H9 (cell line): ENCODE results near the gene PXYLP1. TPM values are rescaled to one million over a fixed set of nuclear protein-coding genes. Genes with fewer than 3 reads are reported as not detected.

ENCODE experiments used
- DNase-seq: peaks from one replicate; pipeline ENCODE4 v3.0.0-alpha.2; 2017
- H2AFZ ChIP-seq: one replicate; pipeline ENCODE4 v1.6.1; 2013; ENCODE audit warnings: mild to moderate bottlenecking, low read length, control low read depth, moderate library complexity
- H2AK5ac ChIP-seq: 2 replicates; pipeline ENCODE4 v1.6.1; 2013; ENCODE audit warnings: low read length, control low read depth, mixed read lengths; ENCODE audit not compliant: insufficient read length
- H2BK120ac ChIP-seq: one replicate; pipeline ENCODE4 v1.6.1; 2013; ENCODE audit warnings: low read depth, mild to moderate bottlenecking, low read length, control low read depth, inconsistent platforms; ENCODE audit not compliant: poor library complexity, severe bottlenecking
- H2BK12ac ChIP-seq: 2 replicates; pipeline ENCODE4 v1.6.1; 2013; ENCODE audit warnings: low read length, control low read depth, mixed read lengths, low read depth; ENCODE audit not compliant: insufficient read length
- H2BK15ac ChIP-seq: 2 replicates; pipeline ENCODE4 v1.6.1; 2013; ENCODE audit warnings: low read depth, low read length, control low read depth
- H2BK20ac ChIP-seq: one replicate; pipeline ENCODE4 v1.6.1; 2013; ENCODE audit warnings: low read depth, mild to moderate bottlenecking, low read length, control low read depth, inconsistent platforms; ENCODE audit not compliant: poor library complexity, severe bottlenecking
- H2BK5ac ChIP-seq: 2 replicates; pipeline ENCODE4 v1.6.1; 2013; ENCODE audit warnings: low read length, control low read depth, mixed read lengths; ENCODE audit not compliant: insufficient read length
- H3K14ac ChIP-seq: 2 replicates; pipeline ENCODE4 v1.6.1; 2013; ENCODE audit warnings: low read length, control low read depth; ENCODE audit not compliant: insufficient read depth
- H3K18ac ChIP-seq: 2 replicates; pipeline ENCODE4 v1.6.1; 2013; ENCODE audit warnings: low read depth, mild to moderate bottlenecking, mixed read lengths, low read length, control low read depth; ENCODE audit not compliant: insufficient read length
- H3K23ac ChIP-seq: 2 replicates; pipeline ENCODE4 v1.6.1; 2013; ENCODE audit warnings: low read length, control low read depth, mixed read lengths, low read depth; ENCODE audit not compliant: insufficient read length
- H3K23me2 ChIP-seq: 2 replicates; pipeline ENCODE4 v1.6.1; 2013; ENCODE audit warnings: low read depth, mild to moderate bottlenecking, mixed read lengths, low read length, control low read depth; ENCODE audit not compliant: insufficient read length, poor library complexity, severe bottlenecking
- H3K27ac ChIP-seq: 2 replicates; pipeline ENCODE4 v1.5.1; 2013; ENCODE audit warnings: low read length, control low read depth, mixed read lengths, low read depth; ENCODE audit not compliant: insufficient read length
- H3K27me3 ChIP-seq: 2 replicates; pipeline ENCODE4 v1.6.1; 2013; ENCODE audit warnings: low read length, control low read depth, inconsistent platforms; ENCODE audit not compliant: insufficient read depth
- H3K4ac ChIP-seq: 2 replicates; pipeline ENCODE4 v1.6.1; 2013; ENCODE audit warnings: low read depth, mild to moderate bottlenecking, control low read depth, inconsistent platforms, low read length, moderate library complexity
- H3K4me1 ChIP-seq: 2 replicates; pipeline ENCODE4 v1.6.1; 2013; ENCODE audit warnings: low read length, control low read depth, inconsistent platforms; ENCODE audit not compliant: insufficient read depth
- H3K4me2 ChIP-seq: 2 replicates; pipeline ENCODE4 v1.6.1; 2013; ENCODE audit warnings: low read length, control low read depth, mixed read lengths; ENCODE audit not compliant: insufficient read length, insufficient read depth
- H3K56ac ChIP-seq: 2 replicates; pipeline ENCODE4 v1.6.1; 2013; ENCODE audit warnings: low read depth, mild to moderate bottlenecking, mixed read lengths, low read length, control low read depth; ENCODE audit not compliant: insufficient read length
- H3K79me1 ChIP-seq: 2 replicates; pipeline ENCODE4 v1.6.1; 2013; ENCODE audit warnings: low read depth, mild to moderate bottlenecking, moderate library complexity, low read length, control low read depth, inconsistent platforms; ENCODE audit not compliant: insufficient read depth, poor library complexity, severe bottlenecking
- H3K79me2 ChIP-seq: 2 replicates; pipeline ENCODE4 v1.6.1; 2013; ENCODE audit warnings: low read length, control low read depth, inconsistent platforms; ENCODE audit not compliant: insufficient read depth
- H3K9ac ChIP-seq: 2 replicates; pipeline ENCODE4 v1.6.1; 2013; ENCODE audit warnings: low read length, control low read depth, mixed read lengths; ENCODE audit not compliant: insufficient read length; ENCODE audit errors: extremely low read depth
- H3K9me3 ChIP-seq: one replicate; pipeline ENCODE4 v1.6.1; 2013; ENCODE audit warnings: low read depth, low read length, inconsistent platforms; ENCODE audit not compliant: control insufficient read depth
- H3T11ph ChIP-seq: one replicate; pipeline ENCODE4 v1.6.1; 2013; ENCODE audit warnings: mild to moderate bottlenecking, low read length, control low read depth, inconsistent platforms
- H4K20me1 ChIP-seq: one replicate; pipeline ENCODE4 v1.6.1; 2013; ENCODE audit not compliant: control insufficient read depth, insufficient read length, insufficient read depth
- H4K5ac ChIP-seq: 2 replicates; pipeline ENCODE4 v1.6.1; 2013; ENCODE audit warnings: low read depth, mild to moderate bottlenecking, mixed read lengths, low read length, control low read depth; ENCODE audit not compliant: insufficient read length
- H4K8ac ChIP-seq: replicated peaks from 2 replicates; pipeline ENCODE4 v1.6.1; 2013; ENCODE audit warnings: low read length, control low read depth, mixed read lengths, low read depth; ENCODE audit not compliant: insufficient read length
- H4K91ac ChIP-seq: 2 replicates; pipeline ENCODE4 v1.6.1; 2013; ENCODE audit warnings: low read depth, mild to moderate bottlenecking, moderate library complexity, mixed read lengths, low read length, control low read depth; ENCODE audit not compliant: insufficient read length
- H3K27ac Mint-ChIP-seq, 3 experiments: 2 replicates in 2 of 3; 3 replicates in 1 of 3; pipeline ENCODE4 v1.8.0; 2020 to 2021; ENCODE audit warnings: mixed read lengths in 3 of 3, mild to moderate bottlenecking in 1 of 3, moderate library complexity in 1 of 3
- H3K27me3 Mint-ChIP-seq: 2 replicates; pipeline ENCODE4 v1.8.0; 2021; ENCODE audit warnings: low read depth, mild to moderate bottlenecking, moderate library complexity, mixed read lengths
- H3K36me3 Mint-ChIP-seq, 3 experiments: 2 replicates in 2 of 3; 3 replicates in 1 of 3; pipeline ENCODE4 v1.8.0; 2020 to 2021; ENCODE audit warnings: low read depth in 3 of 3, mixed read lengths in 3 of 3; ENCODE audit not compliant: insufficient read depth in 1 of 3
- H3K4me1 Mint-ChIP-seq, 2 experiments: 2 replicates each; pipeline ENCODE4 v1.8.0; 2020; ENCODE audit warnings: mixed read lengths in 2 of 2
- H3K4me3 Mint-ChIP-seq, 2 experiments: 2 replicates in 1 of 2; 3 replicates in 1 of 2; pipeline ENCODE4 v1.8.0; 2020 to 2021; ENCODE audit warnings: mild to moderate bottlenecking in 2 of 2, mixed read lengths in 2 of 2, moderate library complexity in 1 of 2
- H3K9me3 Mint-ChIP-seq, 2 experiments: 2 replicates in 1 of 2; 3 replicates in 1 of 2; pipeline ENCODE4 v1.8.0; 2020; ENCODE audit warnings: mild to moderate bottlenecking in 2 of 2, mixed read lengths in 2 of 2, moderate library complexity in 1 of 2
- WGBS: extraction: QIAGEN DNeasy Blood & Tissue Kit; methylation state at CpG from one replicate; pipeline ENCODE4 v1.1.7; 2013; ENCODE audit warnings: missing lambda C conversion rate, low lambda C conversion rate, mixed read lengths; ENCODE audit not compliant: insufficient read length; ENCODE audit errors: extremely low coverage; 5-methylcytosine and 5-hydroxymethylcytosine counted together
- total RNA-seq: library from RNA; stranded (reverse); gene quantifications from 2 replicates; pipeline ENCODE4 v1.2.1, GENCODE V29; 2021
- TF ChIP-seq, protein P1 (sequence below): fragments of 200-600 bp; sonication (generic); conservative IDR thresholded peaks from 3 replicates; pipeline ENCODE4 v1.8.0; 2021; ENCODE audit warnings: antibody characterized with exemption, mild to moderate bottlenecking

Gene PXYLP1
- total RNA-seq, 1 experiment from 2014 or later, result 17.9 TPM

DNA sequence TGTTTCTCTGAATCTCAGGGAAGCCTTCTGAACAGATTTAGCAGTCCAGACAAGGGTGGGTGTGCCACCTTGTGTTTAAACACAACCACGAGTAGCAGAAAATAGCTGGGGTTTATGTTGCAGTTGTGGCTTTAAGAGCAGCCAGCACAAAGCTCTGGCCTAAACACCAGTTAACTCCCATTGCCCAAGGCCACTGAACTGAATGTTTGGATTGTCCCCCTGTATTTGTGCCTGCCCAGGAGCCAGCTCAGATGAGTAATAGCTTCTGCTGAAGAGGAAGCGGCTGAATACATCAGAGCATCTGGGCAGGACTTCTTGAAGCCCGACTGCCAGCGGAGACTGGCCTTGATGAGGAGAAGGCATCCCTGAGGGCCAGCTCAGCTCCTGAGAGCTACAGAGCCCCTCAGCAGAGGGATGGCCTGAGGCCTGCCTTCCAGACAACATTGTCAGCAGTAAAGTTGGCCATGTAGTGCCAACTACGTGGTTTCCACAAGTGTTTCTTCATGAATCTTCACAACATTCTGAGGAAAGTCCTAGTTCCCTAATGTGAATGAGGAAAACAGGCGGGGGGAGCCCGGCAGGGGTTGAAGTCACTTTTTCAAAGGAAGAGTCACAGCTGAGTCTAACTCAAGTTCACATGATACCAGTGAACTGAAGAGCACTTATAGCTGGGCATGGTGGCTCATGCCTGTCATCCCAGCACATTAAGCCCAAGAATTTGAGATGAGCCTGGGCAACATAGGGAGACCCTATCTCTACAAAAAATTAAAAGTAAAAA, 70.9 kb downstream of the PXYLP1 start:
- WGBS, result no CpG with 5 or more reads among the region's 7 CpGs
- no peak overlapping the region for H3K4me2 ChIP-seq
- no peaks in the 10 kb centered on the region for H3K23me2 ChIP-seq
- Mint-ChIP-seq H3K4me3 (no peak overlapping the region), H3K4me1 (peaks cover 0 to 5% of the 10 kb centered on the region in 2 experiments; a peak in 1 of 4 replicates), H3K27me3 (peaks cover 11% of the 10 kb centered on the region), H3K9me3 (peaks cover 4 to 6% of the 10 kb centered on the region in 2 experiments), H3K27ac (no peak overlapping the region), H3K36me3 (peaks cover 4 to 7% (median 6%) of the 10 kb centered on the region in 3 experiments)
- no peaks in the 10 kb centered on the region for H3K4me1 ChIP-seq
- H2BK20ac ChIP-seq, result no peak overlapping the region
- H4K5ac ChIP-seq, result no peak overlapping the region
- no peak overlapping the region for H3K23ac ChIP-seq
- no peak overlapping the region for H2BK5ac ChIP-seq
- no peak for DNase-seq
- no peak overlapping the region for H2AFZ ChIP-seq
- TF ChIP-seq, protein P1, sequence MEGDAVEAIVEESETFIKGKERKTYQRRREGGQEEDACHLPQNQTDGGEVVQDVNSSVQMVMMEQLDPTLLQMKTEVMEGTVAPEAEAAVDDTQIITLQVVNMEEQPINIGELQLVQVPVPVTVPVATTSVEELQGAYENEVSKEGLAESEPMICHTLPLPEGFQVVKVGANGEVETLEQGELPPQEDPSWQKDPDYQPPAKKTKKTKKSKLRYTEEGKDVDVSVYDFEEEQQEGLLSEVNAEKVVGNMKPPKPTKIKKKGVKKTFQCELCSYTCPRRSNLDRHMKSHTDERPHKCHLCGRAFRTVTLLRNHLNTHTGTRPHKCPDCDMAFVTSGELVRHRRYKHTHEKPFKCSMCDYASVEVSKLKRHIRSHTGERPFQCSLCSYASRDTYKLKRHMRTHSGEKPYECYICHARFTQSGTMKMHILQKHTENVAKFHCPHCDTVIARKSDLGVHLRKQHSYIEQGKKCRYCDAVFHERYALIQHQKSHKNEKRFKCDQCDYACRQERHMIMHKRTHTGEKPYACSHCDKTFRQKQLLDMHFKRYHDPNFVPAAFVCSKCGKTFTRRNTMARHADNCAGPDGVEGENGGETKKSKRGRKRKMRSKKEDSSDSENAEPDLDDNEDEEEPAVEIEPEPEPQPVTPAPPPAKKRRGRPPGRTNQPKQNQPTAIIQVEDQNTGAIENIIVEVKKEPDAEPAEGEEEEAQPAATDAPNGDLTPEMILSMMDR, result no peak
- no peaks in the 10 kb centered on the region for H3K27me3 ChIP-seq
- H2AK5ac ChIP-seq, result no peak overlapping the region
- H4K20me1 ChIP-seq, result no peaks in the 10 kb centered on the region
- no peaks in the 10 kb centered on the region for H3K79me1 ChIP-seq
- no peak overlapping the region for H2BK15ac ChIP-seq
- no peak overlapping the region for H4K91ac ChIP-seq
- no peak overlapping the region for H3K27ac ChIP-seq
- H2BK12ac ChIP-seq, result no peak overlapping the region
- no peak overlapping the region for H3K18ac ChIP-seq
- H4K8ac ChIP-seq, result no peak overlapping the region
- no peaks in the 10 kb centered on the region for H3K9me3 ChIP-seq
- H3K56ac ChIP-seq, result no peak overlapping the region
- no peak overlapping the region for H3K9ac ChIP-seq
- H3K79me2 ChIP-seq, result no peaks in the 10 kb centered on the region
- H3T11ph ChIP-seq, result no peak overlapping the region
- no peak overlapping the region; the same call in 1 of the 2 replicates for H3K14ac ChIP-seq
- H3K4ac ChIP-seq, result no peak overlapping the region
- no peak overlapping the region for H2BK120ac ChIP-seq
